Endothelial cell of umbilical vein (primary cell): ENCODE results near the gene NUCKS1. TPM values are rescaled to one million over a fixed set of nuclear protein-coding genes. Genes with fewer than 3 reads are reported as not detected.

Experiments
- BruUV-seq: library from RNA; stranded (reverse); fragments of 400-500 nt; replicated peaks from 2 replicates; lab custom pipeline; 2021; lab: Mats Ljungman, UMichigan
- CTCF ChIA-PET: fragments of 300-600, 350-600 bp; sonication (Branson Sonifier 250); formaldehyde crosslinking; loops from one replicate; lab custom pipeline; 2021; ENCODE audit warnings: antibody characterized with exemption, inconsistent platforms; lab: Charles Lee
- POLR2A ChIA-PET: fragments of 300-600, 350-600 bp; sonication (Branson Sonifier 250); formaldehyde crosslinking; loops from one replicate; lab custom pipeline; 2021; ENCODE audit warnings: antibody characterized with exemption, inconsistent platforms; lab: Charles Lee
- DNase-seq: peaks from one replicate; pipeline ENCODE4 v3.0.0-alpha.2; 2011; ENCODE audit warnings: low read depth, low spot score
- FAIRE-seq: peaks from 2 replicates; lab custom pipeline; 2011; peaks lifted over from hg19 to GRCh38; lab: Jason Lieb, UNC
- H2AFZ ChIP-seq: 2 replicates; pipeline ENCODE4 v1.6.0; 2012; ENCODE audit warnings: low read depth, low read length, control low read depth, inconsistent platforms
- H3K27ac ChIP-seq: 2 replicates; pipeline ENCODE4 v1.5.1; 2011; ENCODE audit warnings: low read depth, mild to moderate bottlenecking, control low read depth, low read length, moderate library complexity; ENCODE audit not compliant: insufficient read depth
- H3K27me3 ChIP-seq, 2 experiments: 2 replicates each; pipeline versions ENCODE4 v1.6.0 to v1.6.1; 2011; ENCODE audit warnings: low read length in 2 of 2, mixed read lengths in 1 of 2; ENCODE audit not compliant: control insufficient read depth in 2 of 2, insufficient read depth in 2 of 2
- H3K36me3 ChIP-seq, 2 experiments: 2 replicates in 1 of 2; 3 replicates in 1 of 2; pipeline ENCODE4 v1.5.1; 2011; ENCODE audit warnings: low read length in 2 of 2, mild to moderate bottlenecking in 1 of 2, moderate library complexity in 1 of 2; ENCODE audit not compliant: control insufficient read depth in 2 of 2, insufficient read depth in 2 of 2; ENCODE audit errors: extremely low read depth in 1 of 2
- H3K4me1 ChIP-seq: 3 replicates; pipeline ENCODE4 v1.5.1; 2011; ENCODE audit warnings: mild to moderate bottlenecking, low read length; ENCODE audit not compliant: control insufficient read depth, insufficient read depth; ENCODE audit errors: extremely low read depth
- H3K4me2 ChIP-seq: 2 replicates; pipeline ENCODE4 v1.6.1; 2011; ENCODE audit warnings: low read length, control low read depth, mixed read lengths; ENCODE audit not compliant: insufficient read depth
- H3K4me3 ChIP-seq, 3 experiments: fragments of 200-600 bp in 1 of 3; sonication (generic), shearing (Covaris generic) in 1 of 3; replicated peaks in 1 of 3; 2 replicates each; pipeline ENCODE4 v1.5.1; 2011 to 2016; ENCODE audit warnings: control low read depth in 3 of 3, low read length in 3 of 3, mild to moderate bottlenecking in 2 of 3, inconsistent platforms in 1 of 3, low read depth in 1 of 3, moderate library complexity in 1 of 3; ENCODE audit not compliant: insufficient read depth in 1 of 3
- H3K79me2 ChIP-seq: 2 replicates; pipeline ENCODE4 v1.6.0; 2012; ENCODE audit warnings: low read length, inconsistent platforms; ENCODE audit not compliant: control insufficient read depth, insufficient read depth
- H3K9ac ChIP-seq: replicated peaks from 2 replicates; pipeline ENCODE3; 2011; ENCODE audit warnings: low read length, control low read depth; ENCODE audit not compliant: insufficient read depth; ENCODE audit errors: extremely low read depth
- H3K9me1 ChIP-seq: replicated peaks from 3 replicates; pipeline ENCODE4 v1.6.0; 2011; ENCODE audit warnings: mild to moderate bottlenecking, low read length; ENCODE audit not compliant: control insufficient read depth, insufficient read depth; ENCODE audit errors: extremely low read depth
- H3K9me3 ChIP-seq: replicated peaks from 2 replicates; pipeline ENCODE4 v1.5.1; 2012; ENCODE audit warnings: low read length, inconsistent platforms; ENCODE audit not compliant: control insufficient read depth, insufficient read depth
- H4K20me1 ChIP-seq: replicated peaks from 2 replicates; pipeline ENCODE3; 2011; ENCODE audit warnings: mild to moderate bottlenecking, low read length; ENCODE audit not compliant: control insufficient read depth, insufficient read depth; ENCODE audit errors: extremely low read depth
- CTCF ChIP-seq, 2 donors: IDR thresholded peaks; 1 replicate in 1 of 2; 2 replicates in 1 of 2; pipeline ENCODE4 v1.5.1; 2011; ENCODE audit warnings: low read length in 2 of 2, mild to moderate bottlenecking in 2 of 2, moderate library complexity in 2 of 2, control low read depth in 1 of 2, inconsistent platforms in 1 of 2, low read depth in 1 of 2; ENCODE audit not compliant: insufficient read depth in 1 of 2; ENCODE audit errors: extremely low read depth in 1 of 2
- EZH2 ChIP-seq: IDR thresholded peaks from 2 replicates; pipeline ENCODE4 v1.6.1; 2012; ENCODE audit warnings: borderline replicate concordance, low read depth, mild to moderate bottlenecking, moderate library complexity, low read length, inconsistent platforms; ENCODE audit not compliant: severe bottlenecking
- GATA2 ChIP-seq: IDR thresholded peaks from 2 replicates; pipeline ENCODE4 v1.7.0; 2011; ENCODE audit warnings: low read depth, mild to moderate bottlenecking, moderate library complexity, mixed read lengths, low read length; ENCODE audit not compliant: insufficient read length, insufficient read depth
- JUN ChIP-seq: IDR thresholded peaks from 2 replicates; pipeline ENCODE4 v1.6.1; 2011; ENCODE audit warnings: borderline replicate concordance, low read depth; ENCODE audit not compliant: insufficient read length, insufficient read depth
- MYC ChIP-seq: IDR thresholded peaks from one replicate; pipeline ENCODE4 v1.6.1; 2011; ENCODE audit warnings: mild to moderate bottlenecking, low read depth, low read length
- POLR2A ChIP-seq: IDR thresholded peaks from 2 replicates; pipeline ENCODE4 v1.6.1; 2012; ENCODE audit warnings: low read depth, mild to moderate bottlenecking, control low read depth, low read length
- dilution Hi-C: fragments of 300-500 bp; cut with MboI; formaldehyde crosslinking; loops from one replicate; pipeline ENCODE4 v1.15.0; 2019; ENCODE audit warnings: low sequenced_read_pairs; ENCODE audit not compliant: extremely low pct_ligation_motif_present
- intact Hi-C: fragments of 100-400 bp; cut with micrococcal nuclease; formaldehyde crosslinking; loops from one replicate; pipeline ENCODE4 v1.10.0; 2022
- polyA plus RNA-seq, 4 experiments: library from polyadenylated mRNA; depleted of rRNA in 3 of 4; stranded (reverse) in 3 of 4; unstranded in 1 of 4; fragments of >200 nt; gene quantifications; 2 replicates each; pipeline versions ENCODE4 v1.2.1 to v1.2.3, GENCODE V29; 2011 to 2012; ENCODE audit warnings: missing spikeins in 1 of 4
- total RNA-seq: library from RNA; stranded (reverse); gene quantifications from 2 replicates; pipeline ENCODE4 v1.2.3, GENCODE V29; 2021
- TF ChIP-seq, protein P1 (sequence below): IDR thresholded peaks from 2 replicates; pipeline ENCODE4 v1.6.1; 2011; ENCODE audit not compliant: insufficient read depth, insufficient read length

The NUCKS1 gene
- total and polyA plus RNA-seq, 2 donors (not counting 3 experiments of a cell fraction or from before 2014, with no cell fraction given) = 53.7 to 282 TPM

- ChIA-PET POLR2A (no interaction called here), CTCF (interaction anchor here (1.5 to 4.1 kb wide), 4 partner anchors 10 to 43 kb away, joined by 4 to 47 read pairs (median 14); no protein-coding TSS in a partner anchor)
- no peak overlapping the region for H3K9ac ChIP-seq
- dilution Hi-C loops = no loop called here
- no peaks in the 10 kb centered on the region for H3K9me1 ChIP-seq
- no peak overlapping the region for H3K4me3 ChIP-seq
- BruUV-seq = no TSS peak
- H2AFZ ChIP-seq = no peak overlapping the region
- intact Hi-C loops = loop anchor here (1.0 kb wide), 1 partner anchor 23 kb away; no protein-coding TSS in a partner anchor
- TF ChIP-seq GATA2 (no peak), POLR2A (no peak), CTCF (IDR thresholded peaks at IDR 0.05; ENCODE audit: extremely low read depth in 1 of 2, insufficient read depth in 1 of 2, low read depth in 1 of 2, low read length in 2 of 2) (no peak), MYC (no peak)
- H3K79me2 ChIP-seq = no peaks in the 10 kb centered on the region
- H3K4me2 ChIP-seq = no peak overlapping the region
- no peaks in the 10 kb centered on the region for H4K20me1 ChIP-seq
- H3K27ac ChIP-seq = no peak overlapping the region
- no peaks in the 10 kb centered on the region for H3K27me3 ChIP-seq
- no peaks in the 10 kb centered on the region for H3K9me3 ChIP-seq
- H3K36me3 ChIP-seq = no peaks in the 10 kb centered on the region
- H3K4me1 ChIP-seq = peaks cover 16% of the 10 kb centered on the region
- FAIRE-seq (no peak), DNase-seq (no peak)
Measured at GRCh38 chr1:205701891-205702290, 48.1 kb downstream of the NUCKS1 start.

DNA sequence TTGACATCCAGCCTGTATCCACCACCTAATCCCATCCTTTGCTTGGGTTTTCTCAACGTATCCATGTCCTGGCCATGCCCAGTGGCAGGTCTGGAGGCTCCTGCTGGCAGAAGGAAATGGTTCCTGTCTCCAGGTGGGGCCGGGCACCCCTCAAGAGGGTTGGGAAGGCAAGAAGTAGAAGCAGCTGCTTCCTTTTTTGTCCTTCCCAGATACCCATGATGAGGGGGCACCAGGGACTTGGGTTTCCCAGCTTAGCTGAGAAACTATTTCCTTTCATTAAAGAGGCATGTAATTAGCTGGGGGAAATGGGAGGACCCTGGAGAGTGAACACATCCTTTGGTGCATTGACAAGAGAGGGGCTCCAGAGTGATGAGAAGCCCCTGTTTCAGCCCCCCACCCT lies 48.6 kb downstream of the NUCKS1 start:
- H3K27me3 ChIP-seq = no peaks in the 10 kb centered on the region
- no peak overlapping the region for H3K4me3 ChIP-seq
- BruUV-seq = no TSS peak
- dilution Hi-C loops = no loop called here
- no peak for DNase-seq
- no peaks in the 10 kb centered on the region for H3K79me2 ChIP-seq
- peak overlapping the region; percentile 20 for H3K27ac ChIP-seq
- CTCF ChIA-PET = interaction anchor here (1.3 to 4.1 kb wide), 5 partner anchors 9 to 43 kb away, joined by 4 to 47 read pairs (median 4); no protein-coding TSS in a partner anchor
- FAIRE-seq = no peak
- no peak overlapping the region for H3K4me2 ChIP-seq
- no peak overlapping the region for H3K9ac ChIP-seq
- POLR2A ChIA-PET = no interaction called here
- H2AFZ ChIP-seq = no peak overlapping the region
- no peaks in the 10 kb centered on the region for H3K36me3 ChIP-seq
- no peaks in the 10 kb centered on the region for H3K9me3 ChIP-seq
- TF ChIP-seq MYC (no peak), JUN (no peak), EZH2 (no peak), GATA2 (no peak)
- TF ChIP-seq, protein P1, sequence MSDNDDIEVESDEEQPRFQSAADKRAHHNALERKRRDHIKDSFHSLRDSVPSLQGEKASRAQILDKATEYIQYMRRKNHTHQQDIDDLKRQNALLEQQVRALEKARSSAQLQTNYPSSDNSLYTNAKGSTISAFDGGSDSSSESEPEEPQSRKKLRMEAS = no peak
- no peaks in the 10 kb centered on the region for H3K9me1 ChIP-seq
- intact Hi-C loops = loop anchor here (1.0 kb wide), 1 partner anchor 22 kb away; no protein-coding TSS in a partner anchor
- peaks cover 16% of the 10 kb centered on the region for H3K4me1 ChIP-seq
- no peaks in the 10 kb centered on the region for H4K20me1 ChIP-seq
